Activated effector memory CD4-positive, alpha-beta T cell treated with anti-CD3 and anti-CD28 coated beads, Interleukin-2, amount 50 U/mL, for 16 hours (primary cell): Measurements from ENCODE around the gene ASPHD2.
"Not testable (repeated sequence)": the region's sequence is repeated elsewhere in the genome, so short reads cannot be mapped to it uniquely, and the experiment has no call there.

ENCODE experiments used
- DNase-seq: peaks from one replicate; pipeline ENCODE4 v3.0.0-alpha.2; 2020

The ASPHD2 gene, protein sequence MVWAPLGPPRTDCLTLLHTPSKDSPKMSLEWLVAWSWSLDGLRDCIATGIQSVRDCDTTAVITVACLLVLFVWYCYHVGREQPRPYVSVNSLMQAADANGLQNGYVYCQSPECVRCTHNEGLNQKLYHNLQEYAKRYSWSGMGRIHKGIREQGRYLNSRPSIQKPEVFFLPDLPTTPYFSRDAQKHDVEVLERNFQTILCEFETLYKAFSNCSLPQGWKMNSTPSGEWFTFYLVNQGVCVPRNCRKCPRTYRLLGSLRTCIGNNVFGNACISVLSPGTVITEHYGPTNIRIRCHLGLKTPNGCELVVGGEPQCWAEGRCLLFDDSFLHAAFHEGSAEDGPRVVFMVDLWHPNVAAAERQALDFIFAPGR

GRCh38 chr22:26428515-26429457 lies at the start of gene ASPHD2:
ASPHD2 (plus strand) TSS chr22:26429260; CDS start chr22:26433616, 4,356 bp downstream.
- peak; percentile 93 for DNase-seq

GRCh38 chr22:26380072-26380830 lies 48.8 kb upstream of the ASPHD2 start:
- no peak for DNase-seq

GRCh38 chr22:26382782-26383181 lies 46.3 kb upstream of the ASPHD2 start:
- DNase-seq = no peak

DNA sequence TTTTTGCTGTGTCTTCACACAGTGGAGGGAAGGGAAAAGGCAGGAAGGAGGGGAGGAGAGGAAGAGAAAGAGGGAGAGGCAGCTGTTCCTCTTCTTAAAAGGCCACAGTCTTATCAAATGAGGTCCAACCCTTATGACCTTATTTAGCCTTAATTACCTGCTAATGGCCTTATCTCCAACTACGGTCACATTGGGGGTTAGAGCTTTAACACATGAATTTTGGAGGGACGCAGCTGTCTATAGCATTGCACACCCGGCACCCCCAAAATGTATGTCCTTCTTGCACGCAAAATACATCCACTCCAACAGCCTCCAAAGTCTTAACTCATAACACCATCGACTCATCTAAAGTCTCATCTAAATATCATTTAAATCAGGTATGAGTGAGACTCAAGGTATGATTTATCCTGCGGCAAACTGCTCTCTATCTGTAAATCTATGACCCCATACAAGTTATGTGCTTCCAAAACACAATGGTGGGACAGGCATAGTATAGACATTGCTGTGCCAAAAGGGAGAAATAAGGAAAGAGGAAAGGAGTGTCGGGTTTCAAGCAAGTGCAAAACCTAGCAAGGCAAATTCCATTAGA lies 45.0 kb upstream of the ASPHD2 start:
- DNase-seq = no peak

GRCh38 chr22:26385164-26385563 lies 43.9 kb upstream of the ASPHD2 start:
- DNase-seq = no peak

- DNase-seq = no peak
Measured at GRCh38 chr22:26389125-26389524, 39.9 kb upstream of the ASPHD2 start.

GRCh38 chr22:26391091-26391490 lies 38.0 kb upstream of the ASPHD2 start:
- DNase-seq = no peak

DNA sequence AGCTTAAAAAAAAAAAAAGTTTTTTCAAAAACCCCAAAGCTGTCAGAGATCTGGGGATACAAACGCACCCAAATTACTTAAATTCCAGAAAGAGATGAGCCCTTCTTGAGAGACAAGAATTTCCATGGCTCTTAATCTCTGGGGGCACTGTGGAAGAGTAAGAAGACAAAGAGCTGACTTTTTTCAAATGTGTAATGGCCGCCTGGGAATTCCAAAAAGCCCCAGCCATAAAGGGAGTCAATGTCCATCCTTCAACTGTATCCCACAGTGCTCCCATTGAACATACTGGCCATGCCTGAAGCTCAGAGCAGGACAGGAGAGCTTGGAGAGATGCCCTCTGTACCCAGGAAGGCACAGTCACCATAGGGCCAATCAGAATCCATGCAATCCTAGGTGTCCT lies 37.4 kb upstream of the ASPHD2 start:
- no peak for DNase-seq

- DNase-seq = no peak
Measured at GRCh38 chr22:26393929-26394328, 35.1 kb upstream of the ASPHD2 start.

DNA sequence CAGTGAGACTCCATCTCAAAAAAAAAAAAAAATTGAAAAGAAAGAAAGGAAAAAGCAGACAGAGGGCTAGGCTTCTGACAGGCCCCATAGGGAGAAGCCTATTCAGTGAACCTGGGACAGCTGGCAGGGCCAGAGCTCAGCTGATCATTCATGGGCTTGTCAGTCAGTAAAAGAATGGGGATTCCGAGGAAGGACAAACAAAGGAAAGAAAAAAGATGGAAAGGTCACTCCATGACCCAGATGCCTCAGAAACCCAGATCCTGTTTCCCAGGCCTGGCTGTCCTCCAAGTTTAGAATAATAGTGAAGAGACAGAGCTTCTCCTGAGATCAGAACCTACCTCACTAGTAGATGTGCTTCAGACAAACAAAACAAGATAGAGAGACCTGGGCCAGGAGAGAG lies 34.3 kb upstream of the ASPHD2 start:
- DNase-seq = no peak

DNA sequence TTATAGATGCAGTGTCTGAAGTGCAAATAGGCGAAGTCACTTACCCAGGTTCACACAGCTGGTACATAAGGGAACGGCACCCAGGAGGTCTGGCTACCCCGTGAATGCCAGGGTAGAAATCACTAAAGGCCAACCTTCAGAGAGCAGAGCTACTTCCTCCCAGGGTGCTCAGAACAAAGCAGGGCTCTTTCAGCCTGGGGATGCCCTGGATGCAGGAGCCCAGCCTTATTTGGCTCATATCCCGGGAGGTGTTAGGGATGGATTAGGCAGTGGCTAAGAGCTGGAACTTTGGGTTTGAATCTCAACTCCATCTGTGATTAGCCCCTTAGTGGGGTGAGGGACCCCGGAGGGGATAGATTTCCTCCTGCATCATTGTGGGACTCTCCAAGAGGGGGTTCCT lies 33.1 kb upstream of the ASPHD2 start:
- no peak for DNase-seq

- DNase-seq = peak; percentile 82
Measured at GRCh38 chr22:26398741-26399153, 30.3 kb upstream of the ASPHD2 start.

DNA sequence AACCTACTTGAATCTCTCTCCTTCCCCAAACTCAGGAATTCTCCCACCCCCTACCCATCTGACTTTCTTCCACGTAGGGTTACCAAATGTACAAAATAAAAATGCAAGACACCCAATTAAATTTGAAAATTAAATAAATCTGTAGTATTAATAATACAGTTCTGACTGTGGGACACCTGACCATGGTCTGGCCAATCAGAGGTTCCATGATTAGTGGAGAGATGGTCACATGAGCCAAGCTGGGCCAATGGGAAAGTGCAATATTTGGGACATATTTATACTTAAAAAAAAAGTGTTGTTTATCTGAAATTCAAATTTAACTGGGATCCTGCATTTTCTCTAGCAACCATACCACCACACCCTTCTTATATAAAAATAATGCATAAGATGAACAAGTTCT lies 29.8 kb upstream of the ASPHD2 start:
- no peak for DNase-seq

DNA sequence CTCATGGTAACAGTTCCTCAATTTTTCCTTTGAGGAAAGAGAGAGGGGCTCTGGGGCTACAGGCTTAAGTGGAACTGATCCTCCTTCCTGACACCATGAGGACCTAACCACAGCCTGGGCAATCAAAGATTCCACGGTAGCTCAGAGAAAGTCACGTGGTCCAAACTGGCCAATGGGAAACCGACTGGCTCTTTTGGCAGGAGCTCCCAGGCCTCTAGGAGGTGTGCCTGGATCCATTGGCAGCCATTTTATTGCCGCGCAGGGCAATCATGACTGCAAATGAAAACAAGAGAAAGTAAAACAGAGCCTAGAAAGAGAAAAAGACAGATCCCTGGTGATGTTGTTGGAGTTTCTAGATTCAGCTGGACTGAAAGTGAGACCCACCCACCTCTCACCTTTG lies 27.3 kb upstream of the ASPHD2 start:
- no peak for DNase-seq

GRCh38 chr22:26404851-26405421 lies 24.1 kb upstream of the ASPHD2 start:
- DNase-seq = no peak

- DNase-seq = no peak
Measured at GRCh38 chr22:26406118-26406517, 22.9 kb upstream of the ASPHD2 start.

GRCh38 chr22:26408562-26409220 lies 20.4 kb upstream of the ASPHD2 start:
- not testable (repeated sequence) for DNase-seq

DNA sequence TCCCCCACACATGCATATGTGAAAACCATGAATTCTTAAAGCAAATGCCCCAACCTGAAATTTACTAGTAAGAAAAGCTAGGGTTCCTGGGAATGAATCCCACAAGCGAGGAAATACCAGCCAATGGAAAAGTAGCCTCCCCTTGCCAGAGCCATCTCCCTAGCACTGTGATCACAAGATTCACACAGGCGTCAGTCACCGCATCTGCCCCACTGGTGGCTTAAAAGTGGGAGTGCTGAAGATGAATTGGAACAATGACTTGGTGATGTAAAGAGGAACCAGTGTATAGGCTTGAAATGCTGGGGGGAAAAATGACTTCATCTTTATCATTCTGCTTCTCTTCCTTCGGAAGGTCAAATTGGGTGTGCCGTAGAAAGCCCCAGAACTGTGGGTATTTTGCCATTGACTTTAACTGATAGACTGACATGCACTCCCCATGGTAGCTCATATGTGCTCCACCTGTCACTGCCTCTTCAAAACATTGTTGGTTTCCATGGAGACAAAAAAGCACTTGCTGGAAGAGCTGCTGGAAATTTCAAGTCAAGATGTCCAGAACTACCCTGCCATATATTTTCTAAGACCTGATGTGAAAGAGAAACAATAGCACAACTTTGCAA lies 19.2 kb upstream of the ASPHD2 start:
- DNase-seq = no peak

GRCh38 chr22:26410386-26410785 lies 18.7 kb upstream of the ASPHD2 start:
- DNase-seq = no peak

DNA sequence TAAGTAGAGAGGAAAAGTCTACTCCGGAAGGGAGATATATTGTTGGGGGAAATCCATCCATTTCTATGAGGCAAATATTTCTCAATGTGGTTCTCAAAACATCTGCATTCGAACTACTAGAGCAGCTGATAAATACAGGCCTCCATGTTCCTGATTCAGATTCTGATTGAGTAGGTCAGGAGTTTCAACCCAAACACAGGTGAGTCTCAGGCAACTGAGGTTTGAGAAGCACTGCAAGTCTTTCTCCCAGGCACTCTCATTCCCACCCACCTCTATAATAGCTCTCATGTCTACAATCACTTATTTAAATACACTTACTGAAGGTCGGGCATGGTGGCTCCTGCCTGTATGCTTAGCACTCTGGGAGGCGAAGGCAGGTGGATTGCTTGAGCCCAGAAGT lies 14.7 kb upstream of the ASPHD2 start:
- DNase-seq = no peak

- no peak for DNase-seq
Measured at GRCh38 chr22:26416256-26416655, 12.8 kb upstream of the ASPHD2 start.
